Activated T-helper 1 cell treated with anti-CD3 and anti-CD28 coated beads, Interleukin-2, amount 50 U/mL, for 16 hours (primary cell): ENCODE results near the gene AGBL3.
"Not testable (repeated sequence)": the region's sequence is repeated elsewhere in the genome, so short reads cannot be mapped to it uniquely, and the experiment has no call there.

Experiments used
- DNase-seq, 2 donors: peaks; one replicate each; pipeline ENCODE4 v3.0.0-alpha.2; 2020; ENCODE audit warnings: low read depth in 1 of 2, low spot score in 1 of 2

Gene AGBL3

GRCh38 chr7:134962270-134962780 is 24.0 kb upstream of the AGBL3 start:
- DNase-seq, result no peak

- no peak for DNase-seq
These were observed 23.3 kb upstream of the AGBL3 start for GRCh38 chr7:134963036-134963435.

GRCh38 chr7:134966691-134967090 is 19.6 kb upstream of the AGBL3 start:
- DNase-seq, result no peak

GRCh38 chr7:134968110-134968509 is 18.2 kb upstream of the AGBL3 start:
- DNase-seq, result no peak

GRCh38 chr7:134981645-134982044 is 4.7 kb upstream of the AGBL3 start:
- not testable (repeated sequence) for DNase-seq

- DNase-seq, result no peak
These were observed 380 bp upstream of the AGBL3 start for GRCh38 chr7:134985894-134986362.

- no peak for DNase-seq
These were observed 1.9 kb downstream of the AGBL3 start for GRCh38 chr7:134988161-134988560.

- DNase-seq, result no peak
These were observed 5.4 kb downstream of the AGBL3 start for GRCh38 chr7:134991469-134992339.

- DNase-seq, result no peak
These were observed 6.4 kb downstream of the AGBL3 start for GRCh38 chr7:134992626-134993179.

- DNase-seq, result no peak
These were observed 7.7 kb downstream of the AGBL3 start for GRCh38 chr7:134993877-134994456.

- DNase-seq, result no peak
These were observed 9.2 kb downstream of the AGBL3 start for GRCh38 chr7:134995239-134996096.

GRCh38 chr7:134996097-134996550 is 9.8 kb downstream of the AGBL3 start:
- no peak for DNase-seq

GRCh38 chr7:134997214-134997885 is 11.0 kb downstream of the AGBL3 start:
- no peak for DNase-seq

GRCh38 chr7:134999136-134999535 is 12.8 kb downstream of the AGBL3 start:
- DNase-seq, result no peak

- DNase-seq, result no peak
These were observed 15.3 kb downstream of the AGBL3 start for GRCh38 chr7:135001390-135002165.

- no peak for DNase-seq
These were observed 25.9 kb downstream of the AGBL3 start for GRCh38 chr7:135012229-135012628.

- no peak for DNase-seq
These were observed 37.3 kb downstream of the AGBL3 start for GRCh38 chr7:135023622-135024021.

GRCh38 chr7:135035252-135035651 is 48.9 kb downstream of the AGBL3 start:
- no peak for DNase-seq

GRCh38 chr7:135067017-135067416 is 80.7 kb downstream of the AGBL3 start:
- not testable (repeated sequence) for DNase-seq

GRCh38 chr7:135074096-135074495 is 87.8 kb downstream of the AGBL3 start:
- DNase-seq, result no peak
